Mammary epithelial cell (primary cell): ENCODE data around the gene VARS1.

ENCODE experiments used
- CTCF ChIP-seq, 2 donors: IDR thresholded peaks in 1 of 2; conservative IDR thresholded peaks in 1 of 2; 2 replicates each; pipeline ENCODE4 v1.5.1; 2011 to 2012; ENCODE audit warnings: inconsistent platforms in 2 of 2, low read length in 2 of 2, mild to moderate bottlenecking in 2 of 2, control low read depth in 1 of 2, low read depth in 1 of 2; ENCODE audit not compliant: insufficient read depth in 1 of 2; ENCODE audit errors: extremely low read depth in 1 of 2
- EZH2 ChIP-seq: IDR thresholded peaks from 2 replicates; pipeline ENCODE4 v1.6.1; 2012; ENCODE audit warnings: low read length, inconsistent platforms, borderline replicate concordance

- no peak for TF ChIP-seq CTCF (conservative IDR thresholded peaks at IDR 0.05 in 1 of 2, IDR thresholded peaks at IDR 0.05 in 1 of 2; ENCODE audit: extremely low read depth in 1 of 2, insufficient read depth in 1 of 2, low read depth in 1 of 2, low read length in 2 of 2)
- TF ChIP-seq EZH2: no peak
Observed at GRCh38 chr6:31771992-31772358, 23.6 kb downstream of the VARS1 start.
